IMR-90 (cell line): ENCODE data around the gene LNP1. TPM values are rescaled to one million over a fixed set of nuclear protein-coding genes. Genes with fewer than 3 reads are reported as not detected.

Experiments used
- ATAC-seq: fragments of 200-7000 bp; cut with Tn5 transposase; 2 replicates; pipeline ENCODE4 v1.9.1; 2020; ENCODE audit warnings: low read depth, mild to moderate bottlenecking, moderate library complexity
- BruUV-seq: library from RNA; stranded (reverse); fragments of 400-500 nt; replicated peaks from 2 replicates; lab custom pipeline; 2021; lab: Mats Ljungman, UMichigan
- CTCF ChIA-PET: fragments of 300-600 bp; formaldehyde crosslinking; extraction: SDS; loops from one replicate; lab custom pipeline; 2021; ENCODE audit warnings: antibody characterized with exemption; lab: Yijun Ruan, JAX
- POLR2A ChIA-PET: fragments of 300-600 bp; sonication (Branson Sonifier 250); formaldehyde crosslinking; loops from one replicate; lab custom pipeline; 2022; ENCODE audit warnings: antibody characterized with exemption; ENCODE audit not compliant: unreplicated experiment; lab: Charles Lee
- DNase-seq: peaks from one replicate; pipeline ENCODE4 v3.0.0; 2013
- H2AFZ ChIP-seq: replicated peaks from 2 replicates; pipeline ENCODE3; 2013; ENCODE audit warnings: low read length, mild to moderate bottlenecking; ENCODE audit not compliant: poor library complexity
- H2AK5ac ChIP-seq: 2 replicates; pipeline ENCODE4 v1.6.1; 2013; ENCODE audit warnings: low read depth, low read length, inconsistent platforms
- H2AK9ac ChIP-seq: replicated peaks from 2 replicates; pipeline ENCODE3; 2013; ENCODE audit warnings: mild to moderate bottlenecking, low read depth, low read length, moderate library complexity; ENCODE audit not compliant: poor library complexity
- H2BK120ac ChIP-seq: 2 replicates; pipeline ENCODE4 v1.6.1; 2013; ENCODE audit warnings: low read depth, low read length, inconsistent platforms
- H2BK15ac ChIP-seq: 3 replicates; pipeline ENCODE4 v1.6.1; 2013; ENCODE audit warnings: low read depth, low read length, inconsistent platforms
- H2BK20ac ChIP-seq: 2 replicates; pipeline ENCODE4 v1.6.1; 2013; ENCODE audit warnings: low read depth, mild to moderate bottlenecking, inconsistent platforms, low read length, moderate library complexity
- H2BK5ac ChIP-seq: 2 replicates; pipeline ENCODE4 v1.6.1; 2013; ENCODE audit warnings: mild to moderate bottlenecking, low read depth, low read length, inconsistent platforms; ENCODE audit not compliant: poor library complexity, severe bottlenecking
- H3K14ac ChIP-seq: replicated peaks from 2 replicates; pipeline ENCODE4 v1.6.1; 2013; ENCODE audit warnings: low read depth, low read length, inconsistent platforms
- H3K18ac ChIP-seq: 2 replicates; pipeline ENCODE4 v1.6.1; 2013; ENCODE audit warnings: low read depth, low read length, control low read depth
- H3K23ac ChIP-seq: 2 replicates; pipeline ENCODE4 v1.6.1; 2013; ENCODE audit warnings: low read depth, low read length, inconsistent platforms
- H3K27ac ChIP-seq: 2 replicates; pipeline ENCODE4 v1.5.1; 2013; ENCODE audit warnings: mild to moderate bottlenecking, control low read depth, low read length; ENCODE audit not compliant: insufficient read depth
- H3K27me3 ChIP-seq: 2 replicates; pipeline ENCODE4 v1.6.1; 2013; ENCODE audit warnings: low read length; ENCODE audit not compliant: control insufficient read depth, insufficient read depth
- H3K36me3 ChIP-seq: 2 replicates; pipeline ENCODE4 v1.6.1; 2013; ENCODE audit warnings: low read length, mixed read lengths; ENCODE audit not compliant: control insufficient read depth, insufficient read depth
- H3K4ac ChIP-seq: 2 replicates; pipeline ENCODE4 v1.6.1; 2013; ENCODE audit warnings: low read depth, low read length, inconsistent platforms
- H3K4me1 ChIP-seq: 2 replicates; pipeline ENCODE4 v1.6.1; 2013; ENCODE audit warnings: low read length, mixed read lengths; ENCODE audit not compliant: control insufficient read depth, insufficient read depth
- H3K4me2 ChIP-seq: 2 replicates; pipeline ENCODE4 v1.6.1; 2013; ENCODE audit warnings: low read depth, mild to moderate bottlenecking, control low read depth, low read length, moderate library complexity
- H3K4me3 ChIP-seq: 2 replicates; pipeline ENCODE4 v1.5.1; 2013; ENCODE audit warnings: low read depth, mild to moderate bottlenecking, control low read depth, low read length, moderate library complexity; ENCODE audit not compliant: insufficient read depth
- H3K56ac ChIP-seq: 2 replicates; pipeline ENCODE4 v1.6.1; 2013; ENCODE audit warnings: low read length, inconsistent platforms; ENCODE audit not compliant: insufficient read depth; ENCODE audit errors: extremely low read depth
- H3K79me1 ChIP-seq, 2 experiments: 2 replicates each; pipeline ENCODE4 v1.6.1; 2013; ENCODE audit warnings: low read length in 2 of 2, inconsistent platforms in 1 of 2, low read depth in 1 of 2
- H3K9ac ChIP-seq: 2 replicates; pipeline ENCODE4 v1.6.1; 2013; ENCODE audit warnings: low read depth, low read length, control low read depth
- H3K9me1 ChIP-seq: 2 replicates; pipeline ENCODE4 v1.6.1; 2013; ENCODE audit warnings: low read length, inconsistent platforms; ENCODE audit not compliant: insufficient read depth
- H3K9me3 ChIP-seq: 2 replicates; pipeline ENCODE4 v1.6.1; 2013; ENCODE audit warnings: low read length; ENCODE audit not compliant: control insufficient read depth, insufficient read depth
- H4K20me1 ChIP-seq: 2 replicates; pipeline ENCODE4 v1.6.1; 2013; ENCODE audit warnings: low read length, inconsistent platforms; ENCODE audit not compliant: insufficient read depth
- H4K5ac ChIP-seq: 2 replicates; pipeline ENCODE4 v1.6.1; 2013; ENCODE audit warnings: mild to moderate bottlenecking, low read depth, low read length, control low read depth
- H4K8ac ChIP-seq, 2 experiments: 2 replicates each; pipeline ENCODE4 v1.6.1; 2013; ENCODE audit warnings: low read depth in 2 of 2, low read length in 2 of 2, control low read depth in 1 of 2, inconsistent platforms in 1 of 2
- H4K91ac ChIP-seq: 2 replicates; pipeline ENCODE4 v1.6.1; 2013; ENCODE audit warnings: low read depth, low read length, inconsistent platforms; ENCODE audit not compliant: insufficient read depth
- BHLHE40 ChIP-seq: fragments of 150-350 bp; IDR thresholded peaks from 2 replicates; pipeline ENCODE4 v1.6.1; 2016; ENCODE audit warnings: mild to moderate bottlenecking, low read depth, low read length
- CEBPB ChIP-seq: IDR thresholded peaks from 2 replicates; pipeline ENCODE4 v1.6.1; 2012; ENCODE audit warnings: low read depth, low read length, improper control_type of control experiment
- FOS ChIP-seq: fragments of 150-350 bp; IDR thresholded peaks from 2 replicates; pipeline ENCODE4 v1.6.1; 2016; ENCODE audit warnings: low read depth, low read length
- MAFK ChIP-seq: IDR thresholded peaks from 2 replicates; pipeline ENCODE4 v1.6.1; 2012; ENCODE audit warnings: low read depth, low read length, improper control_type of control experiment
- MAZ ChIP-seq: IDR thresholded peaks from 2 replicates; pipeline ENCODE4 v1.6.1; 2012; ENCODE audit warnings: low read depth, mild to moderate bottlenecking, low read length, improper control_type of control experiment, moderate library complexity, borderline replicate concordance
- MXI1 ChIP-seq: IDR thresholded peaks from 2 replicates; pipeline ENCODE4 v1.6.1; 2012; ENCODE audit warnings: low read depth, mild to moderate bottlenecking, low read length, moderate library complexity, borderline replicate concordance
- NFE2L2 ChIP-seq: fragments of 150-350 bp; IDR thresholded peaks from 2 replicates; pipeline ENCODE4 v1.6.1; 2016; ENCODE audit warnings: low read depth, mild to moderate bottlenecking, low read length
- POLR2A ChIP-seq: IDR thresholded peaks from 2 replicates; pipeline ENCODE4 v1.6.1; 2012; ENCODE audit warnings: mild to moderate bottlenecking, low read depth, low read length
- SMC3 ChIP-seq: fragments of 150-350 bp; IDR thresholded peaks from 2 replicates; pipeline ENCODE4 v1.6.1; 2016; ENCODE audit warnings: low read depth, mild to moderate bottlenecking, antibody characterized with exemption, low read length, moderate library complexity
- WGBS, 2 experiments: methylation state at CpG; one replicate each; pipeline versions ENCODE4 v1.1.5 to v1.1.7; 2013; ENCODE audit warnings: missing lambda C conversion rate in 2 of 2; ENCODE audit not compliant: insufficient read length in 1 of 2; ENCODE audit errors: extremely low coverage in 2 of 2; 5-methylcytosine and 5-hydroxymethylcytosine counted together
- dilution Hi-C: fragments of 300-500 bp; cut with HindIII; formaldehyde crosslinking; loops from one replicate; pipeline ENCODE4 v1.14.3; 2018; ENCODE audit warnings: low sequenced_read_pairs; ENCODE audit not compliant: unreplicated experiment
- in situ Hi-C: fragments of 300-500 bp; cut with MboI; formaldehyde crosslinking; loops from 3 replicates; pipeline ENCODE4 v1.14.3; 2019; ENCODE audit warnings: low sequenced_read_pairs, inconsistent platforms, mixed read lengths
- intact Hi-C: fragments of 100-400 bp; cut with micrococcal nuclease; formaldehyde crosslinking; loops from 2 replicates; pipeline ENCODE4 v1.10.0; 2022
- polyA plus RNA-seq, 3 experiments: library from polyadenylated mRNA; depleted of rRNA; stranded (reverse); fragments of >200 nt; gene quantifications; 2 replicates each; pipeline ENCODE4 v1.2.3, GENCODE V29; 2012; ENCODE audit warnings: low replicate concordance in 1 of 3
- total RNA-seq: library from RNA; depleted of rRNA; stranded (reverse); fragments of >200 nt; gene quantifications from 2 replicates; pipeline ENCODE4 v1.2.3, GENCODE V29; 2012
- TF ChIP-seq, protein P1 (sequence below): fragments of 150-350 bp; IDR thresholded peaks from 2 replicates; pipeline ENCODE4 v1.6.1; 2016; ENCODE audit warnings: low read depth, mild to moderate bottlenecking, low read length, moderate library complexity, borderline replicate concordance

Gene LNP1
- total and polyA plus RNA-seq, 2 of the 4 experiments (the other 2 are of a cell fraction): 2.2 to 2.4 TPM

- Histone ChIP-seq H3K23ac (peak within 1 kb of the TSS; percentile 81; the same call in 1 of the 2 replicates), H3K79me1 (peaks cover 7 to 24% of the 10 kb centered on the region in 2 experiments; a peak in 3 of 4 replicates), H4K91ac (peak within 1 kb of the TSS; percentile 97), H3K9me1 (no peaks in the 10 kb centered on the region), H3K4ac (peak within 1 kb of the TSS; percentile 97), H3K14ac (peak within 1 kb of the TSS; percentile 94), H3K4me3 (peak within 1 kb of the TSS; percentile 79), H3K9me3 (no peaks in the 10 kb centered on the region), H3K27ac (peak within 1 kb of the TSS; percentile 96), H4K5ac (peak within 1 kb of the TSS; percentile 94), H2BK120ac (peak within 1 kb of the TSS; percentile 84), H3K4me2 (peak within 1 kb of the TSS; percentile 90), H2BK20ac (peak within 1 kb of the TSS; percentile 70), H3K4me1 (peaks cover 3% of the 10 kb centered on the region; the same call in 1 of the 2 replicates), H4K20me1 (no peaks in the 10 kb centered on the region), H3K9ac (peak within 1 kb of the TSS; percentile 88), H2AK9ac (peak within 1 kb of the TSS; percentile 81), H2AFZ (peak within 1 kb of the TSS; percentile 90), H3K27me3 (0 out of 2 replicates have a peak, but pooled peaks cover 2% of the 10 kb centered on the region), H2BK15ac (peak within 1 kb of the TSS; percentile 85; the same call in 2 of the 3 replicates), H3K18ac (peak within 1 kb of the TSS; percentile 94), H2AK5ac (peak within 1 kb of the TSS; percentile 56), H3K56ac (peak within 1 kb of the TSS; percentile 90), H2BK5ac (peak within 1 kb of the TSS; percentile 92), H4K8ac (peak within 1 kb of the TSS; percentile 84 to 99), H3K36me3 (no peaks in the 10 kb centered on the region)
- DNase-seq: peak; percentile 95
- ChIA-PET POLR2A (interaction anchor here (0.6 to 0.9 kb wide), 5 partner anchors 108 to 661 kb away, joined by 3 to 10 read pairs (median 4); no protein-coding TSS in a partner anchor), CTCF (interaction anchor here (0.6 to 0.9 kb wide), 2 partner anchors 30 to 264 kb away, joined by 3 to 4 read pairs; no protein-coding TSS in a partner anchor)
- dilution Hi-C loops (no loop called here), intact Hi-C loops (loop anchor here (1.0 to 5.0 kb wide), 2 partner anchors 90 to 98 kb away; partner anchors contain the start of genes LNP1 and TOMM70), in situ Hi-C loops (no loop called here)
- ATAC-seq: peak; percentile 99
- BruUV-seq: no TSS peak
- TF ChIP-seq CEBPB: no peak
- peak; percentile 18; the same call in 1 of the 2 replicates for TF ChIP-seq MAZ
- TF ChIP-seq BHLHE40: peak; percentile 91
- TF ChIP-seq FOS: peak; percentile 91
- TF ChIP-seq MAFK: no peak
- TF ChIP-seq MXI1: peak; percentile 54; the same call in 1 of the 2 replicates
- peak; percentile 96 for TF ChIP-seq POLR2A
- TF ChIP-seq NFE2L2: no peak
- TF ChIP-seq, protein P1, sequence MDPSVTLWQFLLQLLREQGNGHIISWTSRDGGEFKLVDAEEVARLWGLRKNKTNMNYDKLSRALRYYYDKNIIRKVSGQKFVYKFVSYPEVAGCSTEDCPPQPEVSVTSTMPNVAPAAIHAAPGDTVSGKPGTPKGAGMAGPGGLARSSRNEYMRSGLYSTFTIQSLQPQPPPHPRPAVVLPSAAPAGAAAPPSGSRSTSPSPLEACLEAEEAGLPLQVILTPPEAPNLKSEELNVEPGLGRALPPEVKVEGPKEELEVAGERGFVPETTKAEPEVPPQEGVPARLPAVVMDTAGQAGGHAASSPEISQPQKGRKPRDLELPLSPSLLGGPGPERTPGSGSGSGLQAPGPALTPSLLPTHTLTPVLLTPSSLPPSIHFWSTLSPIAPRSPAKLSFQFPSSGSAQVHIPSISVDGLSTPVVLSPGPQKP: no peak
- 0 out of 2 replicates have a peak, but pooled peaks have one; percentile 3 for TF ChIP-seq SMC3
- WGBS, 2 experiments: 0% methylated on average over 22 of the region's 56 CpGs; no CpG with 5 or more reads in 1 of the 2 experiments
Observed at GRCh38 chr3:100492059-100493006, 91.0 kb downstream of the LNP1 start, which contains the start of gene TMEM45A. Gene TMEM45A (plus strand): TSS chr3:100492619. CDS start chr3:100555212, 62,593 bp downstream.
